ACHN (cell line): ENCODE measurements around the gene GNLY.
A peak's percentile ranks its signal among the peaks of the same experiment; 100 is the strongest.
"Not testable (repeated sequence)": the region's sequence is repeated elsewhere in the genome, so short reads cannot be mapped to it uniquely, and the experiment has no call there.

ENCODE experiments used
- DNase-seq: peaks from one replicate; pipeline ENCODE4 v3.0.0-alpha.2; 2015
- in situ Hi-C: cut with HindIII; loops from 2 replicates; pipeline ENCODE4 v1.10.0; 2017; ENCODE audit warnings: low sequenced_read_pairs, low pct_ligation_motif_present, low pct_unique_long_range_greater_than_20kb

Gene GNLY

GRCh38 chr2:85703329-85703728, 9.2 kb downstream of the GNLY start:
- in situ Hi-C loops: loop anchor here (25.0 kb wide), 1 partner anchor 109 kb away; no protein-coding TSS in a partner anchor
- DNase-seq: no peak

DNA sequence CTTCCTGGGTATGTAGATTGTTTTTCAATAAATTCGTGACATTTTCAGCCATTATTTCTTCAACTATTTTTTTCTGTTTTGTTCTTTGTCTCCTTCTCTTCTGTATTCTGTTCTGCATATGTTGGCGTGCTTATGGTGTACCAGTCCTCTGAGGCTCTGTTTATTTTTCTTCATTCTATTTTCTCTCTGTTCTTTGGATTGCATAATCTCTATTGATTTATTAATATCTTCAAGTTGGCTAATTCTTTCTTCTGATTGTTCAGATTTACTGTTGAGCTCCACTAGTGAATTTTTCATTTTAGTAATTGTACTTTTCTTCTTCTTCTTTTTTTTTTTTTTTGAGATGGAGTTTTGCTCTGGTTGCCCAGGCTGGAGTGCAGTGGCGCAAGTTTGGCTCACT, 9.9 kb downstream of the GNLY start:
- in situ Hi-C loops: loop anchor here (25.0 kb wide), 1 partner anchor 108 kb away; no protein-coding TSS in a partner anchor
- DNase-seq: no peak

DNA sequence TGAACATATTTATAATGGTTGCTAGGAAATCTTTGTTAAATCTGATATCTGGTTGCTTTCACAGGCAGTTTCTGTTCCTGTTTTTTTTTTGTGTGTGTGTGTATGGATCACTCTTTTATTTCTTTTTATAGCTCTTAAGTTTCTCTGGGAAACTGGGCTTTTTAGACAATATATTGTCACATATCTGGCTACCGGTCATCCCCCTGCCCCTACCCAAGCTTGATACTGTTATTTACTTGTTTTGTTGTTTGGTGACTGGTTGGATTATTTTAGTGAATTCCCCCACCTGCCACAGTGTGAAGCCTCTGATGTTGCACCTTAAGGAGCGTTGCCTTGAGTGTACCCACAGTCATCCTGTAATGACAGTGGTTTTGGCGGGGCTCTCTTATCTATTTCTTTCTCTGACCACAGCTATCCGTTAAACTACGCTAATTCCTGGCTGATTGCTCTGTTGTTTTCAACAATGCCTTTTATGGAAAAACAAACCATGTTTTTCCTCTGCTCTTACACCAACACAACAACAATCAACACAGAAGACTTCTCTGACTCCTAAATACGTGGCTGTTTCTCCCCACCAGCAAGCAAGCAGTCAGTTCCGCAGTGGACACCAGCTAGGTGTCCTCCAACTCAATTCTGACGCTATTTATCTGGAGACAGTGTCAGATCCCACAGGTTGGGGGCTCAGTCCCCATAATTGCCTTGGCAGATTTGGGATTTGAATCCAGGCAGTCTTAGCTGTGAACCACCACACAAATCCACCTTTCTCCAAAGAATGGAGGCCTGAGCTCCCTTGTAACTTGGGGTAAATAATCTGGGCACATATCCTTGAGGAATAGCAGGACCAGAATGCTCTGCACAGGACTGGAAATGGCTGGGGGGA, 10.9 kb downstream of the GNLY start:
- in situ Hi-C loops: loop anchor here (25.0 kb wide), 1 partner anchor 107 kb away; no protein-coding TSS in a partner anchor
- DNase-seq: no peak

- in situ Hi-C loops: loop anchor here (25.0 kb wide), 1 partner anchor 107 kb away; no protein-coding TSS in a partner anchor
- peak; percentile 67 for DNase-seq
These were observed 11.5 kb downstream of the GNLY start for GRCh38 chr2:85705680-85706039.

DNA sequence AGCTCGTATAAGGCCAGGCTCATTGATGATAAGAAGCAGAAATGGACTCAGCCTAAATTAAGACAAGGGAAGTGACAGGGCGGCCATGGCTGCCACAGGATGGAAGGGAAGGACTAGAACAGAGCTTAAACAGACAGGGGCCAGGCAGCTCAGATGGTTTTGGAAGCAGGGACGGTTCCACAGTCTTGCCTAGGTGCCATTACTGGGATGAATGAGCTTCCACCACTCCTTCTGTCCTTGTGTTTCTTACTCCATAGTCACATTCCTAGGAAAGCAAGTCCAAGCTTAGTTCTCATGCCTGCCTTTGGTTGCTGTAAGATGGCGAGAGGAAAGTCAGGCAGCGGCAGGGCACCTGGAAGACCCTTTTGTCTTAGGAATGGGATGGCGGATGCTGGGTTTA, 11.9 kb downstream of the GNLY start:
- no peak for DNase-seq

GRCh38 chr2:85706599-85707296, 12.6 kb downstream of the GNLY start:
- no peak for DNase-seq
- in situ Hi-C loops: loop anchor here (25.0 kb wide), 1 partner anchor 106 kb away; no protein-coding TSS in a partner anchor

More for the DNA sequence above, 11.9 kb downstream of the GNLY start:
- in situ Hi-C loops: loop anchor here (25.0 kb wide), 1 partner anchor 106 kb away; no protein-coding TSS in a partner anchor

GRCh38 chr2:85707304-85707703, 13.1 kb downstream of the GNLY start:
- peak; percentile 87 for DNase-seq
- in situ Hi-C loops: loop anchor here (25.0 kb wide), 1 partner anchor 105 kb away; no protein-coding TSS in a partner anchor

DNA sequence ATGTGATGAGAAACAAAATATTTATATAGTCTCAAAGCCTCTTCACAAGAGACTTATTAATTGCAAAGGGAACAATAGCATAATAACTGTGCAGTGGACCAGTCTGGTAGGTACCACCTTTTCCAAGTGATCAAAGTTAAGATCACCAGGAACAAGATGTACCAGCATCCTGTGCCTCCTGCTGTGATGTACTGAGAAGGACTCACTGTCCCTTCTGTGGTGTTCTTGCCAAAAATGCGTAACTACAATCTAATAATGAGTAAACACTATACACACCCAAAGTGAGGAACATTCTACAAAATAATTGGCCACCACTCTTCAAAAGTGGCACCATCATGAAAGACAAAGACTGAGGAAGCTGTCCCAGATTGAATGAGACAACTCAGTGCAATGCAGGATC, 14.5 kb downstream of the GNLY start:
- in situ Hi-C loops: loop anchor here (25.0 kb wide), 1 partner anchor 104 kb away; no protein-coding TSS in a partner anchor
- DNase-seq: no peak

GRCh38 chr2:85709401-85709811, 15.2 kb downstream of the GNLY start:
- in situ Hi-C loops: loop anchor here (25.0 kb wide), 1 partner anchor 103 kb away; no protein-coding TSS in a partner anchor
- no peak for DNase-seq

GRCh38 chr2:85710687-85711577, 16.8 kb downstream of the GNLY start:
- in situ Hi-C loops: loop anchor here (25.0 kb wide), 1 partner anchor 101 kb away; no protein-coding TSS in a partner anchor
- DNase-seq: no peak

DNA sequence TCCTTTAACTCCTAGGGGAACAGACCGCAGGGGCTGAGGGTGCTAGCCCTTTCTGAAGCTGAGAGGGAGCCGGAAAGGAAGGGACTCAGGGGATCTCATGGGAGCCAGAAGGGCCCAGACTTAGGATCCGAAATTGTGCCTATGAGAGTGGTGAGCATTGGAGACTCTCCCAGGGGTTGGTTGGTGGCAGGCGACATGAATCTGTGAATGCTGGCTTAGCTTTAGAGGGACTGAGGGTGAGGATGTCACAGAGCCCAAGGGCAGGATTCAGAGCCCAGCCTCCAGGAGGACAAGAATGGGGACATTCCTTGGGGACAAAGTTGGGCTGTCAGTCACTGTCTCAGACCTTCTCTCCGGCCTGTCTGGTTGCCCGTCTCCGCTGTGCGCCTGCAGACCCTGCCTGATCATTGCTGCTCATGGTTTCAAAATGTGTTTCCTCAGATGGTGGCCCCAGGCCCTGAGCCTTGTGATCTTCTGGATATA, 17.5 kb downstream of the GNLY start:
- in situ Hi-C loops: loop anchor here (25.0 kb wide), 1 partner anchor 101 kb away; no protein-coding TSS in a partner anchor
- DNase-seq: no peak

GRCh38 chr2:85712336-85712735, 18.2 kb downstream of the GNLY start:
- DNase-seq: no peak
- in situ Hi-C loops: loop anchor here (25.0 kb wide), 1 partner anchor 100 kb away; no protein-coding TSS in a partner anchor

DNA sequence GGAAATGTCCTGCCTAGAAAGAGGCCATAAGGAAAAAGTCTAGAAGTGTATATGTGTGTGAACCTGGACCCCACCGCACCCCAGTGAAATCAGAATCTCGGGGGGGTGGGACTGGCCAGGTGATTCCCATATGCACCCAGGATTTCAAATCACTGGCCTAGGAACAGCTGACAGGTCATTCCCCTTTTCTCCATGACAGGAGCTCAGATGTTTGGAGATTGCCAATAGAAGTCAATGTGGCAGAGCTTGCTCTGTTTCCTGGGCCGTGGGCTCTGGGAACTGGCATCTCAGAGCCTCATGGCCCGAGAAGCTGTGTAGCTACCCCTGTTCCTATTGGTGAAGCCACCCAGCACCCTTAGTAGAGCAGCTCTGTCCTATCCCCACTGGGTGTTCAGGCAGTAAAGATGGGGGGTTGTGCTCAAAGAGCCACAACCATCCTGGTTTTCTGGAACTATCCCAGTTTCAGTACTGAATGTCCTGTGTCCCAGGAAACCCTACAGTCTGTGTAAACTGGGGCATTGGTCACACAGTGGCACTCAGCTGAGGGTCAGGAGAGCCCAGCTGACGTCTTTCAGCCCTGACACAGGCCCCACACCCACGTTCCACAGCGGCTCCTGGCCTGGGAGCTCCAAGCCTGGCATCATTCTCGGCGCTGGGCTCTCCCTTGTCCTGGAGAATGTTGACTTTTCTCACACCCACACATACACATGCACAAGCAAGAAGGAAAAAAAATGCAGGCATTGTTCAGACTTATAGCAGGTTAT, 18.9 kb downstream of the GNLY start:
- in situ Hi-C loops: loop anchor here (25.0 kb wide), 1 partner anchor 99 kb away; no protein-coding TSS in a partner anchor
- DNase-seq: no peak

DNA sequence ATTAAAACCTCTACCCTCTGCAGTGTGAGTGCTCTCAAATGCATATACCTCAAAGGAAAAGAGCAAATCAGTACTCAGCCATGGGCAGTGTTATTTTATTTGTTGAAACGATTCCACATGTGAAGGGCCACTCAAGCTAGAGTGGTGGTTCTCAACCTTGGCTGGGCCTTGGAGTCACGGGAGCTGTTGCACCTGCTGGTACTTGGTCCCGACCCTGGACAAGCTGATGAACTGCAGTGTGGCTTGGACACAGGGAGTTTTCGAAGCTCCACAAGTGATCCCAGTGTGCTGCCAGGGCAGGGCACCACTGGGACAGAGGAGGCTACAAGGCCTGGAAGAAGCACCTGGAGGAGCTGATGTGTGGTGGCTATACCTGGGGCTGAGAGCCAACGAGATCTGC, 19.7 kb downstream of the GNLY start:
- DNase-seq: no peak
- in situ Hi-C loops: loop anchor here (25.0 kb wide), 1 partner anchor 98 kb away; no protein-coding TSS in a partner anchor

GRCh38 chr2:85714421-85714820, 20.3 kb downstream of the GNLY start:
- in situ Hi-C loops: loop anchor here (25.0 kb wide), 1 partner anchor 98 kb away; no protein-coding TSS in a partner anchor
- DNase-seq: not testable (repeated sequence)

GRCh38 chr2:85714841-85715240, 20.7 kb downstream of the GNLY start:
- in situ Hi-C loops: loop anchor here (25.0 kb wide), 1 partner anchor 97 kb away; no protein-coding TSS in a partner anchor
- DNase-seq: no peak

DNA sequence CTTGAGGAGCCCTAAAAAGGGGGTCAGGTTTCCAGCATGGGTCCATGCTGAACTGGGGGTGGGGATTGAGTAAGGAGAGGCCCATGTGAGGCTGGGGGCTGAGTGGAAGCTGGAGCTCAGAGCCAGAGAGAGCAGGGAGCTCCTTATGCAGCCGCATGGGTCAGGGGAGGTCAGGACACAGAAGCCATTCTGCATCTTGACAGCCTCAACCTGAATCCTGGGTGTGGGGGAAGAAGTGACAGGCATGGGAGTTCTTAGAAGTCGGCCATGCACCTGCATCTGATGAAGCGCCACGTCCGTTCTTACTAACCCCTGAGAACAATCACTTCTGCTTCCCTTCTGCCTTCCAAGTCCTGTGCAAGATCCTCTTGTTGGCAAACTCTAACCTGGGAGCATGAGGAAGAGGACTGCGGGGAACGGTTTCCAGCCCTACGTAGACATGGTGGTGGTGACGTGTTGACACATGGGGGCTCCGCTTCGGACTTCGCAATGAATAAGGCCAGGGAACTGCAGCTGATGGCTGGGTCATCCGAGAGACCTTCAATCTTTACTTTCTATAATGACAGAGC, 22.3 kb downstream of the GNLY start:
- in situ Hi-C loops: loop anchor here (25.0 kb wide), 1 partner anchor 96 kb away; no protein-coding TSS in a partner anchor

More for the DNA sequence above, 22.3 kb downstream of the GNLY start:
- DNase-seq: no peak
